H1 (cell line): Measurements from ENCODE around the gene ZNF200. TPM values are rescaled to one million over a fixed set of nuclear protein-coding genes. Genes with fewer than 3 reads are reported as not detected.
A peak's percentile ranks its signal among the peaks of the same experiment; 100 is the strongest.

Source experiments
- CBX8 ChIP-seq: fragments of 300-800, 300-1000 bp; sonication (generic); IDR thresholded peaks from 2 replicates; pipeline ENCODE4 v1.7.1; 2016; ENCODE audit warnings: low read depth, low read length, borderline replicate concordance
- CHD1 ChIP-seq: IDR thresholded peaks from 2 replicates; pipeline ENCODE4 v1.6.1; 2012; ENCODE audit warnings: low read depth, low read length, improper control_type of control experiment
- CTBP2 ChIP-seq: IDR thresholded peaks from 2 replicates; pipeline ENCODE4 v1.7.0; 2011; ENCODE audit warnings: borderline replicate concordance, mild to moderate bottlenecking, moderate library complexity, mixed read lengths, low read length; ENCODE audit not compliant: insufficient read depth, insufficient read length
- EGR1 ChIP-seq: IDR thresholded peaks from 2 replicates; pipeline ENCODE4 v1.6.1; 2011; ENCODE audit warnings: low read depth, low read length, borderline replicate concordance
- EP300 ChIP-seq, 2 experiments: IDR thresholded peaks; 1 replicate in 1 of 2; 2 replicates in 1 of 2; pipeline ENCODE4 v1.6.1; 2011 to 2012; ENCODE audit warnings: low read depth in 2 of 2, low read length in 2 of 2, mild to moderate bottlenecking in 2 of 2, borderline replicate concordance in 1 of 2, inconsistent platforms in 1 of 2, moderate library complexity in 1 of 2
- EZH2 ChIP-seq: fragments of 200-600 bp; sonication (generic); IDR thresholded peaks from 2 replicates; pipeline ENCODE4 v1.7.1; 2012; ENCODE audit warnings: low read depth, mild to moderate bottlenecking, moderate library complexity, low read length, inconsistent platforms; ENCODE audit not compliant: severe bottlenecking
- GTF2F1 ChIP-seq: IDR thresholded peaks from 2 replicates; pipeline ENCODE4 v1.6.1; 2012; ENCODE audit warnings: low read depth, low read length, improper control_type of control experiment, borderline replicate concordance
- JUN ChIP-seq: IDR thresholded peaks from 2 replicates; pipeline ENCODE4 v1.6.1; 2011; ENCODE audit warnings: low read depth, mild to moderate bottlenecking, improper control_type of control experiment, low read length
- KDM1A ChIP-seq: fragments of 200-600, 300-600 bp; sonication (generic); IDR thresholded peaks from 2 replicates; pipeline ENCODE4 v1.7.1; 2016; ENCODE audit warnings: mild to moderate bottlenecking, low read length, borderline replicate concordance
- KDM4A ChIP-seq: IDR thresholded peaks from one replicate; pipeline ENCODE4 v1.7.1; 2012; ENCODE audit warnings: low read depth, mild to moderate bottlenecking, moderate library complexity, low read length, inconsistent platforms; ENCODE audit not compliant: severe bottlenecking
- NANOG ChIP-seq: IDR thresholded peaks from 2 replicates; pipeline ENCODE4 v1.6.1; 2011; ENCODE audit warnings: low read length, low read depth, mild to moderate bottlenecking, inconsistent platforms; ENCODE audit not compliant: insufficient read depth, poor library complexity, severe bottlenecking
- NRF1 ChIP-seq: IDR thresholded peaks from 2 replicates; pipeline ENCODE4 v1.6.1; 2011; ENCODE audit warnings: mild to moderate bottlenecking, low read depth, low read length, improper control_type of control experiment
- RBBP5 ChIP-seq: IDR thresholded peaks from 2 replicates; pipeline ENCODE4 v1.7.1; 2012; ENCODE audit warnings: low read depth, mild to moderate bottlenecking, inconsistent platforms, low read length, moderate library complexity, borderline replicate concordance
- RNF2 ChIP-seq: fragments of 200-900, 300-1000 bp; sonication (generic); IDR thresholded peaks from 2 replicates; pipeline ENCODE4 v1.7.1; 2016; ENCODE audit warnings: borderline replicate concordance, low read depth, mild to moderate bottlenecking, antibody characterized with exemption, low read length; ENCODE audit not compliant: poor library complexity, severe bottlenecking; ENCODE audit errors: missing control alignments
- RXRA ChIP-seq: IDR thresholded peaks from 2 replicates; pipeline ENCODE4 v1.6.1; 2011; ENCODE audit warnings: low read depth, mild to moderate bottlenecking, low read length, moderate library complexity; ENCODE audit not compliant: insufficient read depth
- SAP30 ChIP-seq: fragments of 300-600 bp; sonication (generic); IDR thresholded peaks from 2 replicates; pipeline ENCODE4 v1.7.1; 2012; ENCODE audit warnings: low read length, moderate library complexity, mild to moderate bottlenecking, inconsistent platforms; ENCODE audit not compliant: insufficient read depth, insufficient replicate concordance
- TAF1 ChIP-seq: IDR thresholded peaks from 2 replicates; pipeline ENCODE4 v1.6.1; 2011; ENCODE audit warnings: mild to moderate bottlenecking, low read depth, low read length
- TAF7 ChIP-seq: optimal IDR thresholded peaks from 2 replicates; pipeline ENCODE3; 2011; ENCODE audit warnings: low read depth, mild to moderate bottlenecking, inconsistent platforms, low read length, moderate library complexity, borderline replicate concordance
- TBP ChIP-seq: IDR thresholded peaks from 2 replicates; pipeline ENCODE4 v1.6.1; 2011; ENCODE audit warnings: low read depth, low read length, improper control_type of control experiment
- polyA plus RNA-seq, 7 experiments: library from polyadenylated mRNA; depleted of rRNA in 3 of 7; stranded (reverse) in 5 of 7; unstranded in 2 of 7; fragments of >200 nt in 5 of 7; fragments of 200-250 nt in 2 of 7; gene quantifications; 1 replicate in 5 of 7; 2 replicates in 1 of 7; 4 replicates in 1 of 7; pipeline versions ENCODE4 v1.2.1 to v1.2.3, GENCODE V29; 2011 to 2013; ENCODE audit warnings: missing spikeins in 2 of 7, mixed read lengths in 2 of 7
- total RNA-seq: library from RNA; stranded (reverse); fragmentation: NEBNext Ultra II Directional; extraction: Animal tissue kit (Norgen Biotek cat#: 25700); gene quantifications from 2 replicates; pipeline ENCODE4 v1.2.1, GENCODE V29; 2021
- TF ChIP-seq, protein P1 (sequence below): IDR thresholded peaks from 2 replicates; pipeline ENCODE4 v1.6.1; 2012; ENCODE audit warnings: inconsistent platforms

Gene ZNF200
- total and polyA plus RNA-seq, 2 of the 8 experiments (the other 6 are each of a cell fraction or from before 2014, with no cell fraction given), result 2.7 to 9.9 TPM

DNA sequence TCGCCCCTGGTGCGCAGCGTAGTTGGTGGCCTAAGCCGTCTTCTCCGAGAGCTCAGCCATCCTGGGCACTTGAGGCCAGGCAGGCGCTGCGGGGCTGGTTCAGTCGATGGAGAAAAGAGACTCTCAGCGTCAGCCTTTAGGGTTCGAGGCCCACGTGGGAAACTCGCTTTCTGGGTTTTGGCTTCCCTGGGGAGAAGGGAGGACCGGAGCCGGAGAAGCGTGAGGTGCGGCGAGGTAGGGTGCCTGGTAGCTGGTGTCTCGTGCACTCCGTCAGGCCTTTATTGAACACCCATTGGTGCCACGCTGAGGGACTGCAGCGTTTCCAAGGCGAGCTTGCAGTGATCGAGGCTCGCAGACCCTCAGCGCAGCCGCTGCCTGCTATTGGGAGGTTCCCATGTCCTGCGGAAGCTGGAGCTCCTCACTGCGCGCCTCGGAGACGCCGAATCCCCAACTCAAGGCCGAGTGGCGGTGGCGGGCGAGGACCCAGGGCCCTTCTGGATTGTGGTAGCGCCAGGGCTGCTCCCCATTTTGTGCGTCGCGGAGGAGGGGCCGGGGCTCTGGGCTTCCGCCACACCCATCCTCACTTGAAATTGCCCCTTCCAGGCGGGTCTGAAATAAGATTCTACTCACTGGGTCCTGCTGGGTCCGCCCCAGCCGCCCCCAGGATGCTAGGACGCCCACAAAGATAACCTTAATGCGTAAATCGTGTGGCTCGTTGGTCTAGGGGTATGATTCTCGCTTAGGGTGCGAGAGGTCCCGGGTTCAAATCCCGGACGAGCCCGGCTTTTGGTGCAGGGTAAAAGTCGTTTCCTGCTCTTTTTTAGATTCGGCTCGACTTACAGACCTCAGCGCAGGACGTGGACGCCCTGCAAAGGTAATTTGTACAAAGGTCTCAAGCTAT is 45.8 kb downstream of the ZNF200 start (continued):
- TF ChIP-seq TAF7 (no peak), EZH2 (peak; percentile 27), KDM4A (peak; percentile 96), GTF2F1 (no peak), KDM1A (peak; percentile 31; the same call in 1 of the 2 replicates), NRF1 (no peak; the same call in 1 of the 2 replicates), NANOG (no peak), SAP30 (peak; percentile 40), CTBP2 (no peak), RNF2 (no peak), EP300 (IDR thresholded peaks at IDR 0.05; ENCODE audit: borderline replicate concordance in 1 of 2, low read depth in 2 of 2, low read length in 2 of 2) (no peak), EGR1 (peak; percentile 39; the same call in 1 of the 2 replicates), TBP (peak; percentile 99), RBBP5 (peak; percentile 97), CBX8 (no peak), CHD1 (no peak), JUN (no peak), TAF1 (peak; percentile 30; the same call in 1 of the 2 replicates), RXRA (no peak)
- TF ChIP-seq, protein P1, sequence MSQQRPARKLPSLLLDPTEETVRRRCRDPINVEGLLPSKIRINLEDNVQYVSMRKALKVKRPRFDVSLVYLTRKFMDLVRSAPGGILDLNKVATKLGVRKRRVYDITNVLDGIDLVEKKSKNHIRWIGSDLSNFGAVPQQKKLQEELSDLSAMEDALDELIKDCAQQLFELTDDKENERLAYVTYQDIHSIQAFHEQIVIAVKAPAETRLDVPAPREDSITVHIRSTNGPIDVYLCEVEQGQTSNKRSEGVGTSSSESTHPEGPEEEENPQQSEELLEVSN, result 0 out of 2 replicates have a peak, but pooled peaks have one; percentile 42
